H1 (cell line): ENCODE data around the gene EYA4. TPM values are rescaled to one million over a fixed set of nuclear protein-coding genes. Genes with fewer than 3 reads are reported as not detected.

ENCODE experiments used
- CTCF ChIA-PET: fragments of 300-600 bp; sonication (Branson Sonifier 250); formaldehyde crosslinking; loops from one replicate; lab custom pipeline; 2021; ENCODE audit not compliant: partially characterized antibody; lab: Charles Lee
- POLR2A ChIA-PET: fragments of 300-600 bp; sonication (Branson Sonifier 250); formaldehyde crosslinking; loops from one replicate; lab custom pipeline; 2021; ENCODE audit warnings: inconsistent platforms; ENCODE audit not compliant: partially characterized antibody; lab: Charles Lee
- DNase-seq, 2 experiments: peaks; one replicate each; pipeline versions ENCODE4 v3.0.0 to v3.0.0-alpha.2; 2010 to 2022; ENCODE audit warnings: low spot score in 2 of 2, low read depth in 1 of 2, mixed read lengths in 1 of 2
- FAIRE-seq: peaks from 2 replicates; lab custom pipeline; 2011; peaks lifted over from hg19 to GRCh38; lab: Jason Lieb, UNC
- H2AFZ ChIP-seq: 2 replicates; pipeline ENCODE4 v1.8.1; 2012; ENCODE audit warnings: low read length, inconsistent platforms
- H2AK5ac ChIP-seq: 2 replicates; pipeline ENCODE4 v1.6.1; 2013; ENCODE audit warnings: low read depth, low read length
- H2BK120ac ChIP-seq: replicated peaks from 2 replicates; pipeline ENCODE3; 2013; ENCODE audit warnings: low read depth, low read length, inconsistent platforms
- H2BK12ac ChIP-seq: 2 replicates; pipeline ENCODE4 v1.6.1; 2013; ENCODE audit warnings: low read depth, low read length
- H2BK15ac ChIP-seq: 2 replicates; pipeline ENCODE4 v1.6.1; 2013; ENCODE audit warnings: low read length
- H2BK20ac ChIP-seq: 2 replicates; pipeline ENCODE4 v1.6.1; 2013; ENCODE audit warnings: low read length
- H2BK5ac ChIP-seq: 2 replicates; pipeline ENCODE4 v1.6.1; 2013; ENCODE audit warnings: low read depth, low read length
- H3K14ac ChIP-seq: 2 replicates; pipeline ENCODE4 v1.6.1; 2013; ENCODE audit warnings: inconsistent platforms; ENCODE audit not compliant: insufficient read length
- H3K18ac ChIP-seq: 2 replicates; pipeline ENCODE4 v1.6.1; 2013; ENCODE audit warnings: low read length; ENCODE audit errors: extremely low read depth
- H3K23ac ChIP-seq: 2 replicates; pipeline ENCODE4 v1.6.1; 2013; ENCODE audit warnings: inconsistent platforms; ENCODE audit not compliant: insufficient read length
- H3K23me2 ChIP-seq: 2 replicates; pipeline ENCODE4 v1.6.1; 2013; ENCODE audit warnings: low read depth, low read length
- H3K27ac ChIP-seq: 2 replicates; pipeline ENCODE4 v1.6.1; 2011; ENCODE audit warnings: low read depth, low read length, inconsistent platforms
- H3K27me3 ChIP-seq, 4 experiments: replicated peaks in 1 of 4; 1 replicate in 1 of 4; 2 replicates in 3 of 4; pipeline versions ENCODE4 v1.6.1 to v1.8.1; 2011 to 2013; ENCODE audit warnings: low read length in 3 of 4, mild to moderate bottlenecking in 3 of 4, inconsistent platforms in 2 of 4, mixed read lengths in 2 of 4, moderate library complexity in 1 of 4; ENCODE audit not compliant: control insufficient read depth in 3 of 4, insufficient read depth in 3 of 4; ENCODE audit errors: extremely low read depth in 1 of 4
- H3K36me3 ChIP-seq, 4 experiments: 2 replicates each; pipeline versions ENCODE4 v1.6.1 to v1.8.1; 2011 to 2013; ENCODE audit warnings: mild to moderate bottlenecking in 4 of 4, low read length in 3 of 4, moderate library complexity in 2 of 4, control low read depth in 1 of 4, inconsistent platforms in 1 of 4; ENCODE audit not compliant: insufficient read depth in 4 of 4, control insufficient read depth in 2 of 4
- H3K4ac ChIP-seq: replicated peaks from 2 replicates; pipeline ENCODE3; 2013; ENCODE audit warnings: low read length, low read depth, mixed read lengths, inconsistent platforms; ENCODE audit not compliant: insufficient read length
- H3K4me1 ChIP-seq, 4 experiments: replicated peaks in 1 of 4; 1 replicate in 1 of 4; 2 replicates in 3 of 4; pipeline versions ENCODE4 v1.6.1 to v1.8.1; 2011 to 2013; ENCODE audit warnings: low read length in 3 of 4, inconsistent platforms in 2 of 4, mixed read lengths in 1 of 4; ENCODE audit not compliant: insufficient read depth in 4 of 4, control insufficient read depth in 3 of 4
- H3K4me2 ChIP-seq, 2 experiments: 2 replicates each; pipeline versions ENCODE4 v1.6.1 to v1.8.1; 2011 to 2013; ENCODE audit warnings: low read depth in 2 of 2, low read length in 2 of 2, control low read depth in 1 of 2, inconsistent platforms in 1 of 2, mild to moderate bottlenecking in 1 of 2; ENCODE audit not compliant: insufficient read depth in 1 of 2
- H3K4me3 ChIP-seq, 4 experiments: fragments of 200-600, 300-600 bp in 1 of 4; sonication (generic), shearing (Covaris generic), sonication (Bioruptor Twin) in 1 of 4; 2 replicates each; pipeline versions ENCODE4 v1.5.1 to v1.8.1; 2011 to 2016; ENCODE audit warnings: low read length in 4 of 4, low read depth in 3 of 4, control low read depth in 2 of 4, inconsistent platforms in 2 of 4, mild to moderate bottlenecking in 2 of 4, mixed read lengths in 1 of 4, moderate library complexity in 1 of 4; ENCODE audit not compliant: insufficient read depth in 2 of 4; ENCODE audit errors: extremely low read depth in 1 of 4
- H3K56ac ChIP-seq: replicated peaks from 2 replicates; pipeline ENCODE3; 2013; ENCODE audit warnings: low read depth, mild to moderate bottlenecking, mixed read lengths, low read length, inconsistent platforms; ENCODE audit not compliant: insufficient read length
- H3K79me1 ChIP-seq: 2 replicates; pipeline ENCODE4 v1.6.1; 2013; ENCODE audit warnings: low read depth, low read length, control low read depth
- H3K79me2 ChIP-seq, 2 experiments: 2 replicates each; pipeline versions ENCODE4 v1.6.1 to v1.8.1; 2012 to 2013; ENCODE audit warnings: low read length in 2 of 2, mild to moderate bottlenecking in 2 of 2, inconsistent platforms in 1 of 2; ENCODE audit not compliant: insufficient read depth in 2 of 2, control insufficient read depth in 1 of 2
- H3K9ac ChIP-seq, 4 experiments: replicated peaks in 1 of 4; 1 replicate in 1 of 4; 2 replicates in 3 of 4; pipeline versions ENCODE4 v1.6.1 to v1.8.1; 2011 to 2013; ENCODE audit warnings: low read depth in 3 of 4, low read length in 3 of 4, control low read depth in 2 of 4, mild to moderate bottlenecking in 2 of 4, moderate library complexity in 2 of 4, inconsistent platforms in 1 of 4; ENCODE audit errors: extremely low read depth in 1 of 4
- H3K9me3 ChIP-seq, 2 experiments: 2 replicates each; pipeline versions ENCODE4 v1.6.1 to v1.8.1; 2012 to 2013; ENCODE audit warnings: mild to moderate bottlenecking in 2 of 2, moderate library complexity in 2 of 2, control low read depth in 1 of 2, inconsistent platforms in 1 of 2, low read depth in 1 of 2, low read length in 1 of 2, mixed read lengths in 1 of 2; ENCODE audit not compliant: insufficient read depth in 2 of 2
- H4K20me1 ChIP-seq, 2 experiments: replicated peaks in 1 of 2; 2 replicates each; pipeline versions ENCODE3 to v1.8.1; 2011 to 2013; ENCODE audit warnings: inconsistent platforms in 2 of 2, low read length in 2 of 2, mild to moderate bottlenecking in 1 of 2; ENCODE audit not compliant: insufficient read depth in 2 of 2, control insufficient read depth in 1 of 2
- H4K5ac ChIP-seq: 2 replicates; pipeline ENCODE4 v1.6.1; 2013; ENCODE audit warnings: low read length, low read depth, mixed read lengths, inconsistent platforms; ENCODE audit not compliant: insufficient read length
- H4K8ac ChIP-seq: 2 replicates; pipeline ENCODE4 v1.8.0; 2013; ENCODE audit warnings: mild to moderate bottlenecking, moderate library complexity, low read length, inconsistent platforms; ENCODE audit not compliant: insufficient read depth; ENCODE audit errors: extremely low read depth
- H4K91ac ChIP-seq: replicated peaks from 2 replicates; pipeline ENCODE3; 2013; ENCODE audit warnings: low read length, mixed read lengths, inconsistent platforms; ENCODE audit not compliant: insufficient read length
- CEBPB ChIP-seq: IDR thresholded peaks from 2 replicates; pipeline ENCODE4 v1.6.1; 2012; ENCODE audit warnings: low read depth, low read length
- TEAD4 ChIP-seq: IDR thresholded peaks from 2 replicates; pipeline ENCODE4 v1.6.1; 2012; ENCODE audit warnings: low read depth, low read length, inconsistent platforms, mixed read lengths
- USF2 ChIP-seq: IDR thresholded peaks from 2 replicates; pipeline ENCODE4 v1.6.1; 2011; ENCODE audit warnings: low read length, improper control_type of control experiment
- WGBS, 2 experiments: shearing (Covaris generic) in 1 of 2; methylation state at CpG; one replicate each; pipeline versions ENCODE4 v1.1.6 to v1.1.7; 2013 to 2015; ENCODE audit warnings: low lambda C conversion rate in 2 of 2, mixed read lengths in 2 of 2, inconsistent platforms in 1 of 2, low coverage in 1 of 2, missing lambda C conversion rate in 1 of 2; ENCODE audit not compliant: insufficient replicate concordance in 2 of 2, insufficient coverage in 1 of 2, insufficient read length in 1 of 2; ENCODE audit errors: extremely low coverage in 1 of 2, missing lambda C conversion rate in 1 of 2; 5-methylcytosine and 5-hydroxymethylcytosine counted together
- polyA plus RNA-seq, 7 experiments: library from polyadenylated mRNA; depleted of rRNA in 3 of 7; stranded (reverse) in 5 of 7; unstranded in 2 of 7; fragments of >200 nt in 5 of 7; fragments of 200-250 nt in 2 of 7; gene quantifications; 1 replicate in 5 of 7; 2 replicates in 1 of 7; 4 replicates in 1 of 7; pipeline versions ENCODE4 v1.2.1 to v1.2.3, GENCODE V29; 2011 to 2013; ENCODE audit warnings: missing spikeins in 2 of 7, mixed read lengths in 2 of 7
- total RNA-seq: library from RNA; stranded (reverse); fragmentation: NEBNext Ultra II Directional; extraction: Animal tissue kit (Norgen Biotek cat#: 25700); gene quantifications from 2 replicates; pipeline ENCODE4 v1.2.1, GENCODE V29; 2021

Gene EYA4
- total and polyA plus RNA-seq, 2 of the 8 experiments (the other 6 are each of a cell fraction or from before 2014, with no cell fraction given), result 0.06 to 0.17 TPM

- Histone ChIP-seq H3K36me3 (no peaks in the 10 kb centered on the region), H3K79me1 (no peaks in the 10 kb centered on the region), H3K23me2 (no peaks in the 10 kb centered on the region), H3K14ac (no peak overlapping the region), H3K79me2 (no peaks in the 10 kb centered on the region), H2BK12ac (no peak overlapping the region), H3K56ac (no peak overlapping the region), H2BK5ac (no peak overlapping the region), H3K4me2 (peak overlapping the region; percentile 41 to 56), H4K5ac (no peak overlapping the region), H3K4ac (no peak overlapping the region), H3K18ac (no peak overlapping the region), H3K27me3 (no peaks in the 10 kb centered on the region), H4K8ac (no peak overlapping the region), H2BK20ac (no peak overlapping the region), H2AFZ (no peak overlapping the region), H2AK5ac (no peak overlapping the region), H4K91ac (no peak overlapping the region), H3K4me1 (peaks cover 7 to 17% (median 12%) of the 10 kb centered on the region in 4 experiments), H3K23ac (no peak overlapping the region), H3K4me3 (peak overlapping the region in 1 of 4 experiments; percentile 20; a peak in 1 of 8 replicates), H4K20me1 (no peaks in the 10 kb centered on the region), H2BK15ac (peak overlapping the region; percentile 53; the same call in 1 of the 2 replicates), H2BK120ac (no peak overlapping the region), H3K9ac (no peak overlapping the region), H3K27ac (no peak overlapping the region), H3K9me3 (no peaks in the 10 kb centered on the region)
- FAIRE-seq, result peak; percentile 60
- ChIA-PET CTCF (interaction anchor here (0.7 to 4.2 kb wide), 3 partner anchors 9 to 368 kb away, joined by 4 to 16 read pairs (median 7); no protein-coding TSS in a partner anchor), POLR2A (no interaction called here)
- 55% methylated on average over 4 of the region's 4 CpGs; no CpG with 5 or more reads in 1 of the 2 experiments for WGBS, 2 experiments
- DNase-seq, result no peak
- TF ChIP-seq CEBPB, result no peak
- TF ChIP-seq USF2, result peak; percentile 39; the same call in 1 of the 2 replicates
- peak; percentile 5; the same call in 1 of the 2 replicates for TF ChIP-seq TEAD4
Measured at GRCh38 chr6:133548423-133549159, 307.4 kb downstream of the EYA4 start.
